Inflammatory macrophage treated with lipopolysaccharide for 4 hours (primary cell): Measurements from ENCODE around the gene SUSD2.

Source experiments
- DNase-seq: peaks from one replicate; pipeline ENCODE4 v3.0.0-alpha.2; 2020

Gene SUSD2

DNA sequence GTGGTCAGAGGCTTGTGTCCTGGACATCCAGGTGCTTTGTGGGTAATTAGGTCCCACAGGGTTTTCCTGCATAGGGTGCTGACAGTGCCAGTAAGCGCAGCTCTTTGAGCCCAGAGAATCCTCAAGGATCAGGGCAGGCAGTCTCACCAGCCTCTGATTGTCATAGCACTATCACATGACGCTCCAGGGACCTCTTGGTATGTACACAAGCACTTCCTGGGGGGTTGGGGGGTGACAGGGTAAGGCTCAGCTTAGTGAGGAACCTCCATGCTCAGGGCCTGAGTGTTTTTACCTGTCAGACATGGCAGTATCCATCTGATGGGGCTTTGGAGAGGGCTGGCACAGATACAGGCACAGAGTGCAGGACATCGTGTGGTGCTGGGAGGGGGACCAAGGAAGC, 27.9 kb upstream of the SUSD2 start:
- DNase-seq = no peak

DNA sequence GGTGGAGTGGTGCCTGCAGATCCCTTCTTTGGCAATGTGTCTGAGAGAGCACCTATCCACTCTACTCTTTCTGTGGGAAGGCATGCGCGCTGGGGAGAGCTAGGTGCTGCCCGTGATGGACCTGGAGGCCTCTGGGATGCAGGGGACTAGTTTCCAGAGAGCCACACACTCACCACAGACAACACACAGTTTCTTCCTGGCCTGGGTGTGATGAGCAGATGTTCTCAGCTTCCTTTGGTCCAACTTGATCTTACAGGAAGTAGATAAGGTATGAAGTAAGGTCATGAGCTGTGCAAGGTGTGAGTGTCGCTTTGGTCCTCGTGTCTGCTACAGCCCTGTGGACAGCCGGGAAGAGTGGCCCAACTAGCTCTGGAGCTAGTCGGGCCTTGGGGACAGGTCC, 27.3 kb upstream of the SUSD2 start:
- no peak for DNase-seq

DNA sequence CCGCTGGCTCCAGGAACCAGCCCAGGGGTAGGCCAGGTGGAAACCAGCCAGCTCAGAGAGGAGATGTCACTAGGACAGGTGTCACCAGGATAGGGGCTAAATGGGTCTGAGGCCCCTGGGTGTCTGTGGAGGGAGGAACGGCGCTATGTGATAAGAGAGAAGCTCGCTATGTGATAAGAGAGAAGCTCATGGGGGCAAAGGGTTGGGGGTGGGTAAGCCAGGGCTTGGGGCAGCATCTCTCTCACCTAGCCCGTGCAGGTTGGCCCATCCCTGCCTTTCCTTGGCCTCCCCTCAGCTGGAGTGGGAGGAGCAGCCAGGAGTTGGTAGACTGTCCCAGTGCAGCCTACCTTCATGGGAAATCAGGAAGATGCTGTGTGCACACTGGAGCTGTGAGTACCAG, 26.5 kb upstream of the SUSD2 start:
- no peak for DNase-seq

DNA sequence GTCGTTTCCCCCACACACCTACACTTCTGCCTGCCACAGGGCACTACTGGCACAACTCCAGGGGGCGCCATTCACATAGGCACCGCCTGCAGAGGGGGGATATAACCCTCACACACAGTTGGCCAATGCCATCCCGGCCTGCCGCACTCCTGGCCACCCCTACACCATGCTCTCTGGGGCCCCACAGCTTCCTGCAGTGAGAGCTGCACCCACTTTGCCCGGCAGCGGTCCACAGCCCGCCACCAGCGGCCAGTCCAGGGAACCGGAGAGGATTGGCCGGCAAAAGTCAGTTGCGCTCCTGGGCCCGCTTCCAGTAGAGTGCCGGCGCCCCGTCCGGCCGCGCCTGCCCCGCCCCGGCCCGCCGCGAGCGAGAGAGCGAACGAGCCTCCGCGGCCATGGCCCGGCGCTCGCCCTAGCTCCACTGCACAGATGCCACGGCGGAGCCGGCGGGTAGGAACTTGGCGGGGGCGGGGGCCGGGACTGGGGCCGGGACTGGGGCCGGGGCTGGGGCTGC, 25.6 kb upstream of the SUSD2 start:
- peak; percentile 60 for DNase-seq

DNA sequence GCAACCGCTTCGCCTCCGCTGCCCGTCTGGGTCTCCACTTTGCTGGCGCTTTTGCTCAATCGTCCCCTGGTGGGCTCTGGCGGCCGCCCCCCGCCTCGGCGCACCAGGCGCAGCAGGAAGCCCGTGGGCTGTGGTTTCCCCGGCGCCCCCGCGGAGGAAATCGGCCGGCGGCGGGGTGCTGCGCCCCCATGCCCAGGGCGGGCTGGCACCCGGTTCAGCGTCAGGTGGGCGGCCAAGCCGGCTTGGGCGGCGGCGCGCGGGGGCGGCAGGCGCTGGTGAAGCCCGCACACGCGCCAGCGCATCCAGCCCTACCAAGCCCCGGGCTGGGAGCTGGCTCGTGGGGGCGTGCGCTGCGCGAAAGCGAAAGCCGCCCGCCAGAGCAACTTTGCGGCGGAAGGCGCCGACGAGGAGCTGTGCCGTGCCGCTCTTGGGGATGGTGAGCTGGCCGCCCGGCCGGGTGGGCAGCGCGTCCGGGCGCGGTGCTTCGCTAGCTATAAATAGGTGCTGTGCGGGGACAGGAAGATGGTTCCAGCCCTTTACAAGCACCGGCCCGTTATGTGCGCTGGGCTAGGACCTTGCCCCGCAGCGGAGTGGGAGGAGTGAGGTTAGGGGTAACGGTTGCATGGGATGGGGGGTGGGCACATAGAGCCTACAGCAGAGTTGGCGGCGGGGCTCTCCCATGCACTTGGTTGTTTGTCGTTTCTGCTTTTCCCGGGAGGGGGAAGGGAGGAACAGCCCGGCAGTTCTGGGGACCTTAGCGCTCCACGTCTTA, 25.0 kb upstream of the SUSD2 start:
- DNase-seq = peak; percentile 78

DNA sequence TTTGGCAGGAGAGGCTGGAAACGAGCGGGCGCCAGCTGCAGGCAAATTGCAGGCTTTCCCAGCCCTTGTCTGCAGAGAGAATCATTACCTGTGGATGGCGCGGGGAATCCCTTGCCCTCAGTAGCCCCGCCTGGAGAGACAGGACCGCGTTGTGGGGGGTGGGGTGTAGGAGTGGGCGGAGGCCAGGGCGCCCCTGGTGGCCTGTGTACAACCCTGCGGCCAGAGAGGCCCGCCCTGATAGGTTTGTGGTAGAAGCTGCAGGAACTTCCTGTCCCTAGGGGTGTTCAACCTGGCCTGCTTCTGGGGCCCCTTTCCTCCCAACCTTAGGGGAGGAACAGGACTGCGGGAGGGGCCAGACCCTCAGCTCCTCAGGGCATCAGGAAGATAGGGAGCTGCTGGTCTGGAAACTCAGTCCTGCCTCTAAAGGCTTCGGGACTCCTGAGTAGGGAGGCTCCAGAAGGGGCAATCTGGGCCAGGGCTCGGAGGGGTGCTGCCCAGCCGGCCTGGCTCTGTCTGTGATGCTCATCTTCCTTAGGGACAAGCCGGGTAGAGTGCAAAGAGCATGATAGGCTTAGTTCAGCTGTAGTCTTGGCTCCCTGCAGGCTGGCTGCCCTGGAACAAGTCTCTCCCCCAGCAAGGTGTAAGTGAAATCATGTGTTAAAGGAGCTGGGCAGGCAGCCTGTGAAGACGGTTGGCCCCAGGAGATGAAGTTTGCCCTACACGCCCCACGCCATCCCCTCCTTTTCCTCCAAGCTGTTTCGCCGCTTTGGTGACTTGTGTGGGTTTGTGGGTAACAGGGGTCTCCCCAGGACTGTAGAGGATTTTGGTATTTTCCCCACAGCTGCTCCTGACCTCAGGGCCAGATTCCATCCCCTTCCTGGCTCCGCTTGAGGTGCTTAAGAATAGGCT, 24.1 kb upstream of the SUSD2 start:
- DNase-seq = peak; percentile 71

DNA sequence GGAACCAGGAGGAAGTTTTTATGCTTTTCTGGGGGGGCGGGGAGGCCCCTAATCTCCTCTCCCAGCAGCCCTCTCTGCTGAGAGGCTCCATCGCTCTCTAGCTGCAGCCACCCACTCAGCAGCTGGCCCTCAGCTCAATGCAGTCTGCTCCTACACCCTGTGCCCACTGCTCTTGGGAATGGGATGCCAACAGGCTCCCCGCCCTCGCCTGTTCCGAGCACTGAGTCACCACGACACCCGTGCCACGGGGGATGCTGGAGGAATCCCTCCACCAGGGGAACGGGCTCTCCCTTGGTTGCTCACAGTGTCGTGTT, 23.5 kb upstream of the SUSD2 start:
- DNase-seq = peak; percentile 4

DNA sequence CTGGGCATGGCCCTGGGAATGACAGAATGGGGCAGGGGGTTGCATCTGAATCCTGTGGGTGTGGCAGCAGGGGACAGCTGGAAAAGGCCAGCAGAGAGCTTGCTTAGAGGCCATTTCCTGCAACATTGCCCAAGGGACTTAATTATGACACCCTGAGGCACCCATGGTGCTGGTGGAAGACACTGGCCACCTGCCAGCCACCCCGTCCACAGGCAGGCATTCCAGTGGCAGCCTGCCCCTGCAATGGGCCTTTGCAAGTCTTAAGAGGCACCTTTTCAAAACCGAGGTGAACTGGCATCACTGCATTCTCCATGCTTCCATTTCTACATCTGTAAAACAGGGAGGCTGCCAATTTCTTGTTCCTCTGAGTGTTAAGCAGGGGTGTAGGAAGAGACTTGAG, 21.6 kb upstream of the SUSD2 start:
- DNase-seq = no peak

DNA sequence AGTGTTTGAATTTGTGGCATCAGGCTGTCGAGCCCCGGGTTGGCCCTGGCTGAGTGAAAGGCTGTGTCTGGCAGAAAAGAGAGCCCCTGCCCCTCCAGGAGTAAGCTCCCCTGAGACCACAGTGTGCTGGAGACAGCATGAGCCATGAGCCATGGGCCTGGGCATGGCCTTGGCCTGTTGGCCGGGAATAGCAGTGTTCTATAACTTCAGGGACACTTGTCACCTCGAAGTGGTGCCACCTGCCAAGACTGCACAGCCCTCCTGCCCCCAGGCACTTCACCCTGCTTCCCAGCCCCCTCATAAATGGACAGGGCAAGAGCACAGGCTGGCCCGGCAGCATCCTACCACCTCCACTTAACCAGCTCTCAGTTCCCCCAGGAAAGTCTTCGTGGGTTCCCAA, 20.7 kb upstream of the SUSD2 start:
- DNase-seq = no peak

DNA sequence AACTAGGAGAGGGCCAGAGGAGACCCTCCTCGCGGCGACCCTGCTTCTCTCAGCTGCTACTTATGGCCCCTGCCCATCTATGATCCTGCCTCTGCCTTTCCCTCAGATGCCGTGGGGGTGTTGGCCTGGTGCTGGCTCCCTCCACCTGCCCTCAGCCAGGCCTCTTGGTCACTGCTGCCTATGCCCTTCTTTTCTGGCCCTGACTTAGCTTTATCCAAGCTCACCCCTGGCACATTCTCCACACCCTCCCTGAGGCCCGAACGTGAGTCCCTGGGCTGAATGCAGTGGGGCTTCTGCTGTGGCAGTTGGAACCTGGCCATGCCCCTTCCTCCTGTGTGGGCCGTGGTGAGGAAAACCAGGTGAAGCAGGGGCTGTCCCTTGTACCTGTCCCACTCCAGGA, 19.8 kb upstream of the SUSD2 start:
- no peak for DNase-seq

DNA sequence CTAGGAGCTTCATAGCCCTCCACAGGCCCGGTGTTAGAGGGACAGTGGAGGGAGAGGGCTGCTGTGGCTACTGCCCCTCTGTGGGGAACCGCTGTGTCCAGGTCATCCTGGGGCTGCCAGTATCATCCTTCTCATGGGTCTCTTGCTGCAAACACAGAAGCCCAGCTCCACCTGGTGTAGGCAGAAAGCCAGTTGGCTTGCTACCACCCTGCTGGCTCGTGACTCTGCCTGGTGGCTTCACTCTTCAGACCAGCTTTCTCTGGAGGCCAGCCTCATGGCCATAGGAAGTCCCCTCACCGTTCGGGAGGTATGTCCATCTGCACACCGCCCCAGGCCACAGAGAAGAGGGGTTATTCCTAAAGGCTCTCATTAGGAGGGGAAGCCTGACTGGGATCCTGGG, 19.4 kb upstream of the SUSD2 start:
- DNase-seq = no peak

DNA sequence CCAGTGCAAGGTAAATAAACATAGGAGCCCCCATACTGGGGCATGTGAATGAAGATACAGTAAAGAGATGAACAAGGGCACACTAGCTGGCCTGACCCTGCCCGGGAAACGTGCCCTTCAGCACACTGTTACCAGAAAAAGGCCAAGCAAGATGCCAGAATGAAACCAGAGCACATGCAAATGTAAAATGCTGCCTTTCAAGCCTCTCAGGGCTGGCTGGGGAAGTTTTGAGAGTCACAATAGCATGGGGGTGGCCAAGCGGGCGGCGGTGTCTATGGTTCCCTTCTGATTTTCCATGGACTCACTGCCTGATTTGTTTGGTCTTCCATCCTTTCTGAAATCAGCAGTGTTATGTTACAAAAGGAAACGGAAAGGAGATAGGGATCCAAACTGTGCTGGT, 18.9 kb upstream of the SUSD2 start:
- DNase-seq = no peak

DNA sequence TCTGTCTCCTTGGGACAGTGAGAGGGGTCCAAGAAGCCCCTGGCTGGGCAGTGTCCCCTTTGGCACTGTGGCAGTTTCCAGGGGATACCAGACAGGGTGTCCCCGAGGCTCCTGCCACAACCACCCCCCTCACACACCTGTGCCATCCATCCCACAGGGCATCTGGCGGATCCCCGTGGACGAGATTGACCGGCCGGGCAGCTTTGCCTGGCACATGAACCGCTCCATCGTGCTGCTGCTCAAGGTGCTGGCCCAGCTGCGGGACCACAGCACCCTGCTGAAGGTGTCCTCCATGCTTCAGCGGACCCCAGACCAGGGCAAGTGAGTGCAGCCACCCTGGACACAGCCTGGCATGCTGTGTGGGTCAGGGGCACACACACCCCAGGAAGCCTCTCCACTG, 17.0 kb upstream of the SUSD2 start:
- no peak for DNase-seq

DNA sequence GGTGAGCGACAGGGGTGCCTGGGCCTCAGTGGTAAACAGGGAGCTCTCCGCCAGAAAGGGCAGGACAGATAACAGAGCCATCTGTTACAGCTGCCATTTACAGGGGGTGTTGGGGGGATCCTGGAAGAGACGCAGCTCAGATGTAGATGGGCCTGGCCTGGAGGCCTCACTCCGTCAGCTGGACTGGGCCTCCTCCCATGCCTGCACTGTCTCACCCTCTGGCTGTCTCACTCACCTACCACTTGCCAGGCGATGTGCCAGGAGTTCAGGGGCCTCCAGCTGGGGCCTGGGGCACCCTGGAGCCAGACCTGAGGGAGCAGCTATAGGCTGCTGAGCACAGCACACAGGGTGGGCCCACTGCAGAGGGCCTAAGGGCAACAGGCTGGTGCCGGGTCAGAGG, 16.3 kb upstream of the SUSD2 start:
- DNase-seq = no peak

DNA sequence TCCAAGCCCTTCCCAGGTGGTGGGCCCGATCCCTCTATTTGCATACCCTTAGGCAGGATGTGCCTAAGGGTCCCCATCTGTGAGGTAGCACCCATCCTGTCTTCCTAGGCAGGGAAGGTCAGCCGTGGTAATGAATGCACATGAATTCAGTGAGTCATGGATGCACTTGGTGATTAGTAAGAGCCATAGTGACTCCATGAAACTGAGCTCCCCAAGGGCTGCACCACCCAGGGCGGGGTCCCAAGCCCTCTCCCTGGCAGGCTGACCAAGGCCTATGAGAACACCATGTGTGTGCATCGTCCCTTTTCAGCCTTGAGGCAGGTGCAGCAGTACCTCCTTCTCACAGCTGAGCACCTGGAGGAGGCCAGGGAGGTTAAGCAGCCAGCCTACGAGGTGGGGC, 15.6 kb upstream of the SUSD2 start:
- DNase-seq = no peak

DNA sequence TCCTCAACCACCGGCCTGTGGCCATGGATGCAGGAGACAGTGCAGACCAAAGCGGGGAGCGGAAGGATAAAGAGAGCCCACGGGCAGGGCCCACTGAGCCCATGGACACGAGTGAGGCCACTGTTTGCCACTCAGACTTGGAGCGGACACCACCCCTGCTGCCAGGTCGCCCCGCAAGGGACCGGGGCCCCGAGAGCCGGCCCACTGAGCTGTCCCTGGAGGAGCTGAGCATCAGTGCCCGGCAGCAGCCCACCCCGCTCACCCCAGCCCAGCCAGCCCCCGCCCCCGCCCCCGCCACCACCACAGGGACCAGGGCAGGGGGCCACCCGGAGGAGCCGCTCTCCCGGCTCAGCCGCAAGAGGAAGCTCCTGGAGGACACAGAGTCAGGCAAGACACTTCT, 14.5 kb upstream of the SUSD2 start:
- DNase-seq = no peak

DNA sequence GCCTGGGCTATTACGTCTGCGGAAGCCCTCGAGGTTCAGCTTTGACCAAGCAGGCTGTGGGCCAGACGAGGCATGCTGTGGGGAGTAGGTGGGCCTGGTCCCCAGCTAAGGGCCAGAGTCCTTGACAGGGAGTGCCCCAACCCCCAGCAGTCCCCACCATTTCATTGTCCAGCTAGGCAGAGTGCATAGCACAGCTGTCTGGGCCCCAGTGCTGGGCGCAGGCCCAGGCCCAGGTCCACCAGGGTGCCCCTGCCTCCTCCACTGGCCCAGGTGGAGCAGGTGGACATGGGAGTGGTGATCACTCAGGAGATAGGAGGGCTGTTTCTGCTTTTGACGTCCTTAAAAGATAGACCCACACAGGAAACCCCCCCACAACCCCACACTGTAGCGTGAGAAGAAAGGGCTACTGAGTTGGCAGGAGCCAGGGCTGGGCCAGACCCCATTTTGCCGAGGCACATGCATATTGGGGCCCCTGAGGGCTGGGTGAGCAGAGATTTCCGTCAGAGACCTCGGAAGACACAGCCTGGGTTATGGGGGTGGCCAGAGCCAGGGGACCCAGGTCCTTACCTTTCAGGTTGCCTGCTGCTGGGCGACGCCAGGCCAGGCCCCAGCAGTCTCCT, 11.7 kb upstream of the SUSD2 start:
- DNase-seq = no peak

DNA sequence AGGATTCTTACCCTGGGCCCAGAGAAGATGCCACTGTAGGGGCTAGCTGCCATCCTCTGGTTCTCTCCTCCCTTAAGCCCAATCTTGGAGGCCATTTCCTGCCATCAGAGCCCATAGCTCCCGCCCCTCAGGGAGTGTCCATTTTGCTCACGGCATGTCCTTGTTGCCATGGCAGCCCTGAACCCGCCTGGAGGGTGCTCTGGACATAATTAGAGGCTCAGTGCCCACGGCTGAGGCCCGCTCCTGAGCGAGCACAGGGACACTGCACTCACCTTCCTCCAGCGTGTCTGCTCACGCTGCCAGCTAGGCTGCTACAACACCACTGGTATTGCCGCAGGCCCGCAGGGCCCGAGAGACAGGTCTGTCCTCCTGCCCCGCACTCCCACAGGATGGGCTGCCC, 11.1 kb upstream of the SUSD2 start:
- no peak for DNase-seq

DNA sequence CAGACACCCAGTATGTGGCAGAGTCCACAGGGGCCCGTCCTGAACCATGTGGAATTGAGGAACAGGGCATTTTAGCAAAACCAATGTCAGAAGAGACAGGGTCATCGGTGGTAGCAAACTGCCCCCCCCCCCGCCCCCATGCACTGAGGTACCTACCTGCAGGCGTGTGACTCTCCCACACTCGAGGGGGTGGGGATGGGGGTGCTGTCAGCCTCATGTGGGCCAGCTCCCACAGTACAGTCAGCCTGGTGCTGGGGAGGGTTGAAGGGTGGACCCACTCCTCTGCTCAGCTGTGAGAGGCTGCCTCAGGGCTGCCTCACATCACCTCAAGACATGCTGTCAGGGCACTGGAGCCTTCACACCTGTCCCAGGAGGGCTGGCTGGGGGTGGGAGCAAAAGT, 10.7 kb upstream of the SUSD2 start:
- no peak for DNase-seq

DNA sequence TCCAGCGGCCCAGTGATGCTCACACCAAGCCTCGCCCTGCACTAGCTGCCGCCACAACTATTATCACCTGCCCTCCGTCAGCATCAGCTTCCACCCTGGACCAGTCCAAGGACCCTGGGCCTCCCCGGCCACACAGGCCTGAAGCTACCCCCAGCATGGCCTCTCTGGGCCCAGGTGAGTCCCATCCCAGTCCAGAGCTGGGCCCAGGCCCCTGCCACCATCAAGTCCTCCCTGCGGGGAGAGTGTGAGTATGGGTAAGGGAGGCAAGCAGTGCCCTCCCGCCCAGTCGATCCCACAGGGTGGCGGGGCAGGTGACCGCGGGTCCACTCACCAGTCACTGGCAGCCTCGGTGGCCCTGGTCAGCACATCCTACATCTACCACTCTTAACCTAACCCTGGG, 9.5 kb upstream of the SUSD2 start:
- DNase-seq = no peak

DNA sequence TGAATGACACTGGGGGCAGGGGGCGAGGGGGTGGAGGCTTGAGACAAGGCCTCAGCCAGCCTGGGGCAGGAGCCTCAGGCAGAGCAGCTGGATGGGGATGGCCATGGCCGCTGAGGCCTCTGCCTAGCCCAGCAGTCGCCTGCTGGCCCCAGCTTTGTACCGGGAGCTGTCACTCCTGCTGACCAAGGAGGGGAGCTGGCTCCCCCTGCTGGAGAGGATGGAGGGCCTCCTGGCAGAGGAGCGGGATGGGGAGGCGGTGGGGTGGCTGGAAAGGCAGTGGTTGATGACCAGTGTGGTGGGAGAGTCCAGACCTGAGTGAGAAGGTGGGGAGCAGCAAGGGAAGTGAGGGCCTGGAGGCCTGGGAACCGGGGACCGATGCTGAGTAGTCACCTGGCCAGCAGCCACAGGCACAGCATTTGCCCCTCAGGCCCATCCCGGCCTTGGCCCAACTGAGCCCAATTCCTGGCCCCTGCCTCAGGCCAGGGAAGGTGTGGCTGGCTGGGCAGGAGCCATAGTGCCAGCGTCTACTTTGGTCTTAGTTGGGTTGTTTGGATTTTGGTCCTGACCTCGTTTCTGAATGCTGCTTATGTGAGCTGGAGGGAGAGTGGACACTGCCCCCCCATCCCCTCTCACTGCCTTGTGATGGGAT, 6.0 kb upstream of the SUSD2 start:
- peak; percentile 73 for DNase-seq

DNA sequence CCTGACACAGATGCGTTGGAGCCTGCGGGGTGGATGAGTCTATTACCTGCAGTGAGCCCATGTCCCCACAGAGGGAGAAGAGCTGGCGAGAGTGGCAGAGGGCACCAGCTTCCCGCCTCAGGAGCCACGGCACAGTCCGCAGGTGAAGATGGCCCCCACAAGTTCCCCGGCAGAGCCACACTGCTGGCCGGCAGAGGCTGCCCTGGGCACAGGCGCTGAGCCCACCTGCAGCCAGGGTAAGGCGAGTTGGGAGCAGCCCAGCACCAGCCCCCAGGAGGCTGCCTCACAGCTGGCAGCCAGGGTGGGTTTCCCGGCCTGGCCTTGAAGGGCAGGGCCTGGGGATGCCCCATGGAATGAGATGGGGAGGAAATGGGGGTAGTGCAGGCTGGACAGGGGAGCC, 5.2 kb upstream of the SUSD2 start:
- DNase-seq = no peak

DNA sequence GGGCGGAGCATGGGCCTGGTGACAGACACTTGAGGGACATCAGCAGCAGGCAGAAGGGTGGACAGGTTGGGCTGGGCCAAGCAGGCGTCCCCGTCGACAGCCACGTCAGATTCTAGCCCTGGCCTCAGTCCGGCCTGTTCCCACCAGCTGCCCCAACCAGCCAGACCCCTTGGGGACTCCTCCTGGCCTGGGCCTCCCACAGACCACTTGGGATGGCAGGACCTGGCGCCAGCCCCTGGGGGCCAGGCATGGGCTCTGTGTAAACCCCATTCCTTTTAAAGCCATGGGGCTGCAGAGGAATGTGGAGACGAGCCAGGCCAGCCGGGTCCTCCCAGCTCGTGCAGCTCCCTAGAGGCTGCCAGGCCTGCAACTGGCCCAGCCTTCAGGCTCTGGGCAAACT, 4.7 kb upstream of the SUSD2 start:
- DNase-seq = no peak
